ENCODE measurements around the gene CAMK2B.
"Not testable (repeated sequence)": the region's sequence is repeated elsewhere in the genome, so short reads cannot be mapped to it uniquely, and the experiment has no call there.

The CAMK2B gene

GRCh38 chr7:44212581-44213184, 112.7 kb downstream of the CAMK2B start:
- DNase-seq, result no peak

- no peak for DNase-seq
These were observed 113.4 kb downstream of the CAMK2B start for GRCh38 chr7:44212018-44212417.

- no peak for DNase-seq
These were observed 114.2 kb downstream of the CAMK2B start for GRCh38 chr7:44211126-44211675.

GRCh38 chr7:44210107-44210506, 115.3 kb downstream of the CAMK2B start:
- no peak for DNase-seq

GRCh38 chr7:44208085-44208484, 117.3 kb downstream of the CAMK2B start:
- DNase-seq, result no peak

- no peak for DNase-seq
These were observed 119.4 kb downstream of the CAMK2B start for GRCh38 chr7:44206008-44206407.

- DNase-seq, result no peak
These were observed 123.6 kb downstream of the CAMK2B start for GRCh38 chr7:44201813-44202212.

GRCh38 chr7:44200699-44201461, 124.5 kb downstream of the CAMK2B start, which contains the start of gene YKT6:
TSS of gene YKT6 (plus strand) at chr7:44200978. CDS start at chr7:44201136, 158 bp downstream.
- peak; percentile 84 to 92 for DNase-seq

GRCh38 chr7:44200163-44200562, 125.2 kb downstream of the CAMK2B start:
- not testable (repeated sequence) for DNase-seq

- DNase-seq, result no peak
These were observed 127.9 kb downstream of the CAMK2B start for GRCh38 chr7:44197474-44197873.

- DNase-seq, result peak in 1 of 2 experiments; percentile 12
These were observed 128.9 kb downstream of the CAMK2B start for GRCh38 chr7:44196450-44196872.

GRCh38 chr7:44195889-44196288, 129.5 kb downstream of the CAMK2B start:
- no peak for DNase-seq

- no peak for DNase-seq
These were observed 130.7 kb downstream of the CAMK2B start for GRCh38 chr7:44194562-44195145.

- DNase-seq, result no peak
These were observed 131.3 kb downstream of the CAMK2B start for GRCh38 chr7:44194069-44194468.

GRCh38 chr7:44193011-44193802, 132.2 kb downstream of the CAMK2B start:
- DNase-seq, result no peak

- DNase-seq, result no peak
These were observed 134.2 kb downstream of the CAMK2B start for GRCh38 chr7:44191171-44191570.

- no peak for DNase-seq
These were observed 135.2 kb downstream of the CAMK2B start for GRCh38 chr7:44189993-44190872.

GRCh38 chr7:44189286-44189992, 136.0 kb downstream of the CAMK2B start, which contains the start of gene GCK:
TSS of gene GCK (minus strand) at chr7:44189439. CDS start at chr7:44188953, 486 bp downstream.
- DNase-seq, result peak; percentile 74 to 86

- no peak for DNase-seq
These were observed 136.7 kb downstream of the CAMK2B start for GRCh38 chr7:44188480-44189225.

All from NCI-H187 (cell line).